NCI-H1930 (cell line): ENCODE results near the gene TEDC1.
"Not testable (repeated sequence)": the region's sequence is repeated elsewhere in the genome, so short reads cannot be mapped to it uniquely, and the experiment has no call there.

Source experiments
- DNase-seq, 2 experiments: peaks; one replicate each; lab custom pipeline; 2025; lab: John Stamatoyannopoulos, UW

Gene TEDC1

DNA sequence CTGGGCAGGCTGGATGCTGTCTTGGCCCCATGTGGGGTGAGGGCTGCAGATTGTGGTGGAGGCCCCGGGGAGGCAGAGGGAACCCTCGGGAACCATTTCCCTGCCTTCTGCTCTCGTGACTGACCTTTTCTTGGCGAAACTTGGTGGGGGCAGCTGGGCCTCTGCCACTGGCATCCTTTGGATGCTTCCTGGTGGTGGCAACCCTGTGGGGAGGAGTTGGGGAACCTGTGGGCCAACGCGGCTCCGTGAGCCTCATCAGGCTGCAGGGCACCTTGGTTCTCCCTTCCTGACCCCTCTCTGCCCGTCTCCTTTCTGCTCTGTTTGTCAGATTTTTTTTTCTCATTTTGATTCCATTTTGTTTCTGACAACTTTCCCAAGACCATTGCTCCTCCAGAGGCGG is 49.8 kb downstream of the TEDC1 start:
- no peak for DNase-seq

DNA sequence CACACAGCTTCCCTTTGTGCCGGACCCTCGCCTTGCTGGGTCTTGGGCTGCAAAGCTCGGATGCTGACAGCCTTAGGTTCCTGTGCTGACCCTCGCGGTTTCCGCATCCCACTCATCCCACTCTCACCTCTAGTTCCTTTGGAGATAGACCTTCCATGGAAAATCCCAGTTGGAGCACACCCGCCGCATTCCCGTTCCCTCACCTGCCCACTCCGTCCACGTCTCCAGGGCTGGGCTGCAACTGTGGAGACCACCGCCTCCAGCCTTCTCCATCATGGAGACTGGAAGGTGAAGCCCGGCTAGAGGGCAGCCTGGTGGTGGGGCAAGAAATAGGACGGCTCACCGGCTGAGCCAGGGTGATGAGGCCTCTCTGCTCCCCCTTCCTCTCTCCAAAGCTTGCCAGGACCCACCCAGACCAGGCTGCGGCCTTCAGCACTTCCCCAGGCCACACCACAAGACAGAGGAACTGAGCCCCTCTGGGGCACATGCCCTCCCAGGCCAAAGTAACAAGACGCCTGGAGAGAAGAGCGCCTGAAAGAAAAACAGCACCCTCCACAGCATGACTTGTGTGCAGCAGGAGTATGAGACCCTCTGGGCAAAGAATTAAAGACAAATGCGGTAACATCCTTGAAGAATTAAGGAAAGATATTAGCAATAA is 50.3 kb downstream of the TEDC1 start:
- DNase-seq: no peak

DNA sequence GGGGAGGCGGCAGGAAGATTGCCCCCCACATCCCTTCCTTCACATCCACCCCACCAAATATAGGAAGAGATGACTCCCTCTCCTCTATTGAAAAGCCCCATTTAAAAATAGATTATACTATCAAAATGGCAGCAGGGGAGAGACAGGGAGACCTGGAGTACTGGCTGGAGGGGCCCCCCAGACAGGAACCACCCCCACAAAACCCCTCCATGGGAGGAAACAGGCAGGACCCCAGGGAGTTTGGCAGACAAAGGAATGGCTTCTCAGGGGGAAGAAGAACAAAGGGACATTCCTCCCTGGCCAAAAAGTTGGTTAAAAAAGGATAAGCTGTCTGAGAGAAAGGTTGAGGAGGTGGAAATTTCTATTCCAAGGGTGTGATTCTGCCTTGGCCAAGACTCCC is 54.6 kb downstream of the TEDC1 start:
- DNase-seq: not testable (repeated sequence)

DNA sequence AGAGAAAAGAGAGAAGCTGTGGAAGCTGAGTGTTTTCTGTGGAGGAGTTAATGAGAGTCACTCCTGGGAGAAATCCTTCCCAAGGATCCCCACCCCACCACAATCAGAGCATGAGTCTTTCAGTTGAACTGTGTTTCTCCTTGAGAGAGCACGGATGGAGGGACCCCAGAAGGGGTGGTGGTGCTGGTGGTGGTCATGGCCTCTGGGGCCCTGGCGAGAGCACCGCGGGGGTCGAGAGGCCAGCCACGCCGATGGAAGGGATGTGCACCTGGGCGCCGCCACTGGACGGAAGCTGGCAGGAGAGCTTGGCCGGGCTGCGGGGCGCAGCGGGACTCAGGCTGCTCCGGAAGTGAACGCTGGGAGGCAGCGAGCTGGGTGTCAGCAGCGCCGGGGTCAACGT is 55.4 kb downstream of the TEDC1 start:
- not testable (repeated sequence) for DNase-seq

DNA sequence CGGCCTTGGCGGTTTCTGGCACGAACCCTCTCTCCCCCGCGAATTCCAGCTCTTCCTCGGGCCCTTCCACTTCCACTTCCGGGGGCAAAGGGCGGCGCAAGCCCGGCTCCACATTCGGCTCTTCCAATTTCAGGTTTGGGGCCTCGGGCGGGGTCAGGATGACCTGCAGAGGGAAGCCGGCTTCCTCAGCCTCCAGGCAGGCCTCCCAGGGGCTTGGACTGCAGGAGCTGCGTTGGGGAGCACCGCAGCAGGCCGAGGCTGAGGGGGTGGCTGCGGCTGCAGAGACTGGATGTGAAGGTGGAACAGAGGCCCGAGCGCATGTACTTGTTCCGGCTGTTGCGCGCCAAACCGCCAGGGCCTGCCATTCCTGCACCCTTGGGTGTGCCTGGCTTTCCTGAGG is 56.0 kb downstream of the TEDC1 start:
- DNase-seq: not testable (repeated sequence)

DNA sequence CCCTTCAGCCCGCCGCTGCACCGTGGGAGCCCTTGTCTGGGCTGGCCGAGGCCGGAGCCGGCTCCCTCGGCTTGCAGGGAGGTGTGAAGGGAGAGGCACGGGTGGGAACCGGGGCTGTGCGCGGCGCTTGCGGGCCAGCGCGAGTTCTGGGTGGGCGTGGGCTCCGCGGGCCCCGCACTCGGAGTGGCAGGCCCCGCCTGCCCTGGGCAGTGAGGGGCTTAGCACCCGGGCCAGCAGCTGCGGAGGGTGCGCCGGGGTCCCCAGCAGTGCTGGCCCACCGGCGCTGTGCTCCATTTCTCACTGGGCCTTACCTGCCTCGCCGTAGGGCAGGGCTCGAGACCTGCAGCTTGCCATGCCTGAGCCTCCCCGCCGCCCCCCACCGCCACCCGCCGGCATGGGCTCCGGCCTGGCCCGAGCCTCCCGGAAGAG is 56.7 kb downstream of the TEDC1 start:
- DNase-seq: no peak
